ENCODE data around the gene PPP6R2. TPM values are rescaled to one million over a fixed set of nuclear protein-coding genes. Genes with fewer than 3 reads are reported as not detected.
A peak's percentile ranks its signal among the peaks of the same experiment; 100 is the strongest.

PPP6R2 gene
- polyA plus RNA-seq, 3 donors, result 25.1 to 41.1 (median 36.9) TPM

GRCh38 chr22:50304528-50305392 is 38.4 kb upstream of the PPP6R2 start:
- WGBS, 3 donors, result 41 to 59% (median 49%) methylated on average over 22 of the region's 22 CpGs
- H3K27ac ChIP-seq (ENCODE audit: low read depth, low read length), result no peak overlapping the region

GRCh38 chr22:50305393-50305922 is 37.7 kb upstream of the PPP6R2 start:
- 50 to 79% (median 67%) methylated on average over 13 to 14 of the region's 14 CpGs for WGBS, 3 donors
- peak overlapping the region; percentile 91 for H3K27ac ChIP-seq (ENCODE audit: low read depth, low read length)

DNA sequence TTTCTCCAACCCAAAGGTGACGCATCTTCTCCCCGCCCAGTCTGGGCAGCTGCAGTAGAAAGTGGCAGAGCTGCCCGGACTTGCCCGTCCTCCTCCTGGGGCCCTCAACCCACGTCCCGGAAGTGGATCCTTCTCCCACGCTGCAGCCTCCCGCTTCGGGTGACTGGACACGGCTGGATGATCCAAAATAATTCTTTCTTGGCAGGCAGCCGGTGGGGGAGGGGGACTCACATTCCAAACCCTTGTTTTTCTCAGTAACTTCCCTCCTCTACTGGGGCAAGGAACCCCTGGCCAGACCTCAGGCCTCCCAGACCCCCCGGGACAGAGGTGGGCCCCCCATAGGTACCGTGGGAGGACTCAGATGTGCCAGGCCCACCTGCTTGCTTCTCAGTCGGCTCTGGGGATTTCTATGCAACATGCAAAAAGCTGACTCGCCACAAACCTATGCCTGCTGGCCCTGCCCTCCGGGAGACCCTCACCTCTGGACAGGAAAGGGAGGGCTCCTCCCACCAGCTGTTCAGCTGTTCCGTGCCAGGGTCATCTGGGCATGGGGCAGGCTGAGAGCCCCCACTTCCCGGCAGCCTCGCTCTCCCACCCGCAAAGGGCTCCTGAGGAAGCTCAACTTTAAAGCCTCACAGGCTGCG is 37.1 kb upstream of the PPP6R2 start:
- peak overlapping the region; percentile 96 for H3K27ac ChIP-seq (ENCODE audit: low read depth, low read length)
- 4 to 8% (median 5%) methylated on average over 21 of the region's 21 CpGs for WGBS, 3 donors

DNA sequence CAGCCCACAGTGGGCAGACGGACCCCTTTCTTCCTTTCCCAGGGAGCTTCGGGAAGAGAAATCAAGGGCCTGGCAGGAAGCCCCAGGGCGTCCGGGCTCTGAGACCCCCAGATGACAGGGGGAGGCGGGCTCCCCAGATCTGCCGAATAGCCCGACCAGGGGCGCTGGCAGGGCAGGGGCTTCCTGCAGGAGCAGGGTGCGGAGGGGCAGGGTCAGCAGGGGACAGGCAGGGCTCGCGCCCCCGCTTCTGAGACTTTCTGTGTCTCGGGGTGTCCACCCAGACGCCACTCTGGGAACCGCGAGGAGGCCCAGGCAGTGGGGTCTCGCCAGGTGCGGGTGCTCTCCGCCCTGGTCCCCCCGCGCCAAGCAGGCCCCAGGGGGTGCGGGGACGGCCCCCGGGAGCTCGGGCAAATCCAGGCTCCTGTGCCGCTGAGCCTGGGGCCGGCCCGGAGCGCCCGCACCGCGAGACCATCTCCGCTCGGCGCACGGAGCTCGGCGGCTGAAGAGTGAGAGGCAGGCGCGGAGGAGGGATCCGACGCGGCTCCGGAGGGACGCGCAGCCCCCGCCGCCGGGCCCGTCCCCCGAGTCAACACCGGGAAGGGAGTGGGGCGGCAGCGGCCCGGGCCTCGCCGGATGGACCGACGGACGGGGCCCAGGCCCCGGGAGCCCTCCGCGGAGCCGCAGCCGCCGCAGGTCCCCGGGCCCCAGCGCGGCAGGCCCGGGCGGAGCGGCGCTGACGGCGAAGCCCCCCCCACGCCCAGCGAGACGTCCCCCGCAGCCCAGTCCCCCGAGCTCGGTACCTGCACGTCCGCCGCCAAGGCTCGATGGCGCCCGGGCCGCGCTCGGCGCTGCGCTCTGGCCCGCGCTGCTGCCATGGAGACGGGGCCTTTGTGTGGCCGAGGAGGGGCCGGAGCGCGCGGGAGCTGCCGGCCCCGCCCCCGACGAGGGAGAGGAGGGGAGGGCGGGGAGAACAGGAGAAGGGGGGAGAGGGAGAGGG is 36.1 kb upstream of the PPP6R2 start, which contains the start of gene PLXNB2:
TSS of gene PLXNB2 (minus strand) at position 894 of the 997 bp plus-strand sequence. CDS start 17,062 bp downstream, outside the sequence.
- 0 to 1% (median 1%) methylated on average over 78 to 100 of the region's 105 CpGs for WGBS, 3 donors
- peak within 1 kb of the TSS; percentile 96 for H3K27ac ChIP-seq (ENCODE audit: low read depth, low read length)

- 24 to 50% (median 25%) methylated on average over 16 to 19 of the region's 19 CpGs for WGBS, 3 donors
- H3K27ac ChIP-seq (ENCODE audit: low read depth, low read length), result peak overlapping the region; percentile 7
These were observed 35.1 kb upstream of the PPP6R2 start for GRCh38 chr22:50307890-50308596.

GRCh38 chr22:50308597-50308935 is 34.6 kb upstream of the PPP6R2 start:
- peak overlapping the region; percentile 7 for H3K27ac ChIP-seq (ENCODE audit: low read depth, low read length)
- WGBS, 3 donors, result 9 to 56% (median 16%) methylated on average over 6 to 7 of the region's 7 CpGs

DNA sequence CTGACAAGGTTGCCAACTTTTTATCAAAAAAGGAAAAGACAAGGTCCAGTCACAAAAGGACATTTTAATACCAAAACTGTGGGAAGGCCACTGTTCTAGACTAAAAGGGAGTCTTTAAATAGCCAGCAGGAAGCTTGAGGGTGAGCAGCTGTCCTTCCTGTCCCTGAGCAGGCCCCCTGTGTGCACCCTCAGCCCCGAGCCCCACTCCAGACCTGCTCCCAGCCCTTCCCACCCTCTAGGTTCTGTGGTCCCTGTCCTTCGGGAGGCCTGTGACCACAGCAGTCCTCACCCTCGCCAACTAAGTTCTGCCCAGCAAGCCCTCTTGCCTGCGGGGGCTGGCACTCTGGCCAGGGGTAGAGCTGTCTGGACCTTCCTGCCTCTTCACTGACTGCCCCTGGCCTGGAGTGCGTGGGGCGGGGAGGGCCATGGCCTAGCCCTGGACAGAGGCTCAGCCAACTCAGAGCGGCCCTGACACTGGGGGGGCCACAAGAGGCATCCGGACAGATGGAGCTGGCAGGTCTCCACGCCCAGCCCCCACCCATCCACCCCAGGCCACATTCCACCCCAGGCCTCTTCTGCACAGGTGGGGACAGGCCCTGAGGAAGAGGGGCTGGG is 34.0 kb upstream of the PPP6R2 start:
- no peak overlapping the region for H3K27ac ChIP-seq (ENCODE audit: low read depth, low read length)
- WGBS, 3 donors, result 51 to 69% (median 53%) methylated on average over 7 to 9 of the region's 9 CpGs

DNA sequence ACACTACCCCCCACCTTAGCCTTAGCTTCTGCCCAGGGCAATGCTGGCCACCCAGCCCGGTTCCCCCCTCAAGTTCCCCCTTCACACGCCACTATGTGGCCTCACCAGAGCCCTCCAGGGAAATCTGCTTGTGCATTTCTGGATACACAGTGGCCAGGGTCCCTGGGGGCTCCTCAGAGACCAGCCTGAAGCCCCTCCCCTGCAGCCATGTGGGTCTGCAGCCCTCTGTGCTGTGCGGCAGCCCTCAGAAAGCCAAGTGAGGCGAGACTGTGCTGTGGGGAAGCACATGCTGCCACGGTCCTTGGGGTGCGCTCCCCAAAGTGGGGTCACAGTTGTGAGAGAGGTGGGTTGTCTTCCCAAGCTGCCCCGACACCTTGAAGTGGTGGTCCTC is 33.5 kb upstream of the PPP6R2 start:
- H3K27ac ChIP-seq (ENCODE audit: low read depth, low read length), result no peak overlapping the region

GRCh38 chr22:50310031-50310722 is 33.0 kb upstream of the PPP6R2 start:
- no peak overlapping the region for H3K27ac ChIP-seq (ENCODE audit: low read depth, low read length)
- 84 to 94% (median 90%) methylated on average over 19 to 21 of the region's 21 CpGs for WGBS, 3 donors

More for the DNA sequence above, 33.5 kb upstream of the PPP6R2 start:
- WGBS, 3 donors, result 75 to 81% (median 80%) methylated on average over 7 of the region's 7 CpGs

DNA sequence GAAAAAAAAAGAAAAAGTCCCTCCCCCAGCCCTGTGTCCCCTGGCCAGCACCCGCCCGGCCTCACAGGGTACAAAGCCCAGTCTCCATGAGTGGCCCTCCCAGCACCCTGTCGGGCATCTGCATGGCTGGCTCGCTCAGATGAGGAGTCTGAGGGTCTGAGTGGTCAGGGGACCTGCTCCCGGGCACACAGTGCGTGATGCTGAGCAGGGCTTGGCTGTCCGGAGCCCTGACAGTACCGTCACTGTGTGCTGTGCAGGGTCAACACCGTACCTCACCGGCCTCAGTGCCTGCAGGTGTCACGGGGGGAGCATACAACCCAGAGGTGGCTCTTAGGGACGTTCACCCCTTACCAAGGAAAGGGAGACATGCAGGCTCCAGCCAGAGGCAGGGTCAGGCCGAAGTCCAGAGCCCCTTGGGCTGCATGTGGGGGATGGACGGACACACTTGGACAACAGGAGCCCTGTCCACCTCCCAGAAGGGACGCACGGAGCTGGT is 32.1 kb upstream of the PPP6R2 start:
- H3K27ac ChIP-seq (ENCODE audit: low read depth, low read length), result no peak overlapping the region
- 89 to 94% (median 93%) methylated on average over 15 to 16 of the region's 16 CpGs for WGBS, 3 donors

GRCh38 chr22:50311606-50312351 is 31.3 kb upstream of the PPP6R2 start:
- H3K27ac ChIP-seq (ENCODE audit: low read depth, low read length), result no peak overlapping the region
- 85 to 92% (median 85%) methylated on average over 22 to 23 of the region's 23 CpGs for WGBS, 3 donors

DNA sequence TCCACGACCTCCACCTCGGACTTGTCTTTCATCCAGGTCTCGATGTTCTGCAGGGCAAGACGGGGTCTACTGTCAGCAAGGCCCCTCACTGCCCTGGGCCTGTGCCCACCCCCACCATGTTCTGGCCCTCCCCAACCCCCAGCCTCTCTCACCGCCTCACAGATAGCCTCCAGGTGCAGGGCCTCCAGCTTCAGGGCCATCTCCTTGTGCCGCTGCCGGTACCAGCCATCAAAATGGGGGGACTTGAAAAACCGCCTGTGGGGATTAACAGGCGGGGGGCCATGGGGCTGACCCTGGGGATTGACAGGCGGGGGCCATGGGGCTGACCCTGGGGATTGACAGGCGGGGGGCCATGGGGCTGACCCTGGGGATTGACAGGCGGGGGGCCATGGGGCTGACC is 30.8 kb upstream of the PPP6R2 start:
- no peak overlapping the region for H3K27ac ChIP-seq (ENCODE audit: low read depth, low read length)
- WGBS, 3 donors, result 93 to 97% (median 96%) methylated on average over 10 to 12 of the region's 12 CpGs

- WGBS, 3 donors, result 83 to 88% (median 84%) methylated on average over 7 of the region's 7 CpGs
These were observed 30.1 kb upstream of the PPP6R2 start for GRCh38 chr22:50313021-50313420.

DNA sequence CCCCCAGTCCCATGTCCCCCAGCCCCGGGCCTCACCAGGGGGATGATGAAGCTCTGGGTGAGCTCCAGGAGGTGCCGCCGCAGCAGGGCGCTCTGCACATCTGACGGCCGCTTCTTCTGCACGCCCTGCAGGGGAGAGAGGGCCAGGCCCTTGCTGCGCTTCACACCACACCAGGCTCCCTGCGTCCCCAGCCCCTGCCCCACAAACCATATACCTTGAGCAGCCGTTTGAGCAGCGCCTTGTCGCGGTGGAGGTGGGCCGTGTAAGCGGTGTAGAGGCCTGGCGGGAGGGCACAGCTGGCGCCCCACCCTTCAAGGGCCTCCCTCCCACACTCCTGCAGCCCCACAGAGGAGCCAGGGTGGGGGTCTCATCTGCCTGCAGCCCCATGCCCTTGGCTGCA is 29.5 kb upstream of the PPP6R2 start:
- 85 to 93% (median 87%) methylated on average over 16 to 17 of the region's 17 CpGs for WGBS, 3 donors
- H3K27ac ChIP-seq (ENCODE audit: low read depth, low read length), result no peak overlapping the region

More at GRCh38 chr22:50313021-50313420, 30.1 kb upstream of the PPP6R2 start:
- no peak overlapping the region for H3K27ac ChIP-seq (ENCODE audit: low read depth, low read length)

GRCh38 chr22:50314081-50314454 is 29.1 kb upstream of the PPP6R2 start:
- 53 to 78% (median 56%) methylated on average over 14 of the region's 14 CpGs for WGBS, 3 donors
- no peak overlapping the region for H3K27ac ChIP-seq (ENCODE audit: low read depth, low read length)

Measured in adipose tissue (tissue), 3 donors.